ENCODE measurements around the gene OR5K3. TPM values are rescaled to one million over a fixed set of nuclear protein-coding genes. Genes with fewer than 3 reads are reported as not detected.

Gene OR5K3
- total and polyA plus RNA-seq, 2 of the 4 experiments (the other 2 are of a cell fraction), result not detected

GRCh38 chr3:98434412-98434811, 43.9 kb downstream of the OR5K3 start:
- TF ChIP-seq MAZ (IDR thresholded peaks at IDR 0.05; ENCODE audit: borderline replicate concordance, low read depth, low read length) (no peak), RFX5 (IDR thresholded peaks at IDR 0.05; ENCODE audit: low read depth, low read length) (no peak), SMC3 (IDR thresholded peaks at IDR 0.05; ENCODE audit: low read depth, low read length) (no peak), RAD21 (IDR thresholded peaks at IDR 0.05; ENCODE audit: low read length) (no peak), RCOR1 (IDR thresholded peaks at IDR 0.05; ENCODE audit: insufficient replicate concordance, low read length) (no peak), MAFK (IDR thresholded peaks at IDR 0.05; ENCODE audit: low read depth, low read length) (no peak), MXI1 (IDR thresholded peaks at IDR 0.05; ENCODE audit: borderline replicate concordance, low read depth, low read length) (no peak), CEBPB (IDR thresholded peaks at IDR 0.05; ENCODE audit: low read depth, low read length) (no peak), FOS (IDR thresholded peaks at IDR 0.05; ENCODE audit: low read depth, low read length) (no peak), NFE2L2 (IDR thresholded peaks at IDR 0.05; ENCODE audit: low read depth, low read length) (no peak), BHLHE40 (IDR thresholded peaks at IDR 0.05; ENCODE audit: low read depth, low read length) (no peak), CHD1 (IDR thresholded peaks at IDR 0.05; ENCODE audit: low read depth, low read length) (no peak), POLR2A (IDR thresholded peaks at IDR 0.05; ENCODE audit: low read depth, low read length) (no peak), USF2 (IDR thresholded peaks at IDR 0.05; ENCODE audit: low read depth, low read length) (no peak)
- TF ChIP-seq, protein P1, sequence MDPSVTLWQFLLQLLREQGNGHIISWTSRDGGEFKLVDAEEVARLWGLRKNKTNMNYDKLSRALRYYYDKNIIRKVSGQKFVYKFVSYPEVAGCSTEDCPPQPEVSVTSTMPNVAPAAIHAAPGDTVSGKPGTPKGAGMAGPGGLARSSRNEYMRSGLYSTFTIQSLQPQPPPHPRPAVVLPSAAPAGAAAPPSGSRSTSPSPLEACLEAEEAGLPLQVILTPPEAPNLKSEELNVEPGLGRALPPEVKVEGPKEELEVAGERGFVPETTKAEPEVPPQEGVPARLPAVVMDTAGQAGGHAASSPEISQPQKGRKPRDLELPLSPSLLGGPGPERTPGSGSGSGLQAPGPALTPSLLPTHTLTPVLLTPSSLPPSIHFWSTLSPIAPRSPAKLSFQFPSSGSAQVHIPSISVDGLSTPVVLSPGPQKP (IDR thresholded peaks at IDR 0.05; ENCODE audit: borderline replicate concordance, low read depth, low read length), result no peak
- TF ChIP-seq, protein P2, sequence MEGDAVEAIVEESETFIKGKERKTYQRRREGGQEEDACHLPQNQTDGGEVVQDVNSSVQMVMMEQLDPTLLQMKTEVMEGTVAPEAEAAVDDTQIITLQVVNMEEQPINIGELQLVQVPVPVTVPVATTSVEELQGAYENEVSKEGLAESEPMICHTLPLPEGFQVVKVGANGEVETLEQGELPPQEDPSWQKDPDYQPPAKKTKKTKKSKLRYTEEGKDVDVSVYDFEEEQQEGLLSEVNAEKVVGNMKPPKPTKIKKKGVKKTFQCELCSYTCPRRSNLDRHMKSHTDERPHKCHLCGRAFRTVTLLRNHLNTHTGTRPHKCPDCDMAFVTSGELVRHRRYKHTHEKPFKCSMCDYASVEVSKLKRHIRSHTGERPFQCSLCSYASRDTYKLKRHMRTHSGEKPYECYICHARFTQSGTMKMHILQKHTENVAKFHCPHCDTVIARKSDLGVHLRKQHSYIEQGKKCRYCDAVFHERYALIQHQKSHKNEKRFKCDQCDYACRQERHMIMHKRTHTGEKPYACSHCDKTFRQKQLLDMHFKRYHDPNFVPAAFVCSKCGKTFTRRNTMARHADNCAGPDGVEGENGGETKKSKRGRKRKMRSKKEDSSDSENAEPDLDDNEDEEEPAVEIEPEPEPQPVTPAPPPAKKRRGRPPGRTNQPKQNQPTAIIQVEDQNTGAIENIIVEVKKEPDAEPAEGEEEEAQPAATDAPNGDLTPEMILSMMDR (conservative IDR thresholded peaks at IDR 0.05; ENCODE audit: low read depth, low read length), result no peak
- Histone ChIP-seq H3K9ac (ENCODE audit: low read depth, low read length) (no peak overlapping the region), H4K20me1 (ENCODE audit: insufficient read depth, low read length) (no peaks in the 10 kb centered on the region), H3K4me2 (ENCODE audit: low read depth, low read length) (no peak overlapping the region), H3K27ac (ENCODE audit: insufficient read depth, low read length) (no peak overlapping the region), H3K4ac (ENCODE audit: low read depth, low read length) (no peak overlapping the region), H2AFZ (replicated peaks; ENCODE audit: low read length, poor library complexity) (no peak overlapping the region), H3K18ac (ENCODE audit: low read depth, low read length) (no peak overlapping the region), H3K4me1 (ENCODE audit: control insufficient read depth, insufficient read depth, low read length) (no peaks in the 10 kb centered on the region), H4K91ac (ENCODE audit: insufficient read depth, low read depth, low read length) (no peak overlapping the region), H2BK20ac (ENCODE audit: low read depth, low read length) (no peak overlapping the region), H3K9me1 (ENCODE audit: insufficient read depth, low read length) (no peaks in the 10 kb centered on the region), H3K56ac (ENCODE audit: extremely low read depth, insufficient read depth, low read length) (no peak overlapping the region), H3K79me1 (ENCODE audit: low read depth in 1 of 2, low read length in 2 of 2) (no peaks in the 10 kb centered on the region), H2BK120ac (ENCODE audit: low read depth, low read length) (no peak overlapping the region), H3K14ac (replicated peaks; ENCODE audit: low read depth, low read length) (no peak overlapping the region), H2AK5ac (ENCODE audit: low read depth, low read length) (no peak overlapping the region), H3K4me3 (ENCODE audit: insufficient read depth, low read depth, low read length) (no peak overlapping the region), H4K5ac (ENCODE audit: low read depth, low read length) (no peak overlapping the region), H3K36me3 (ENCODE audit: control insufficient read depth, insufficient read depth, low read length) (no peaks in the 10 kb centered on the region), H2BK5ac (ENCODE audit: low read depth, low read length, poor library complexity, severe bottlenecking) (no peak overlapping the region), H3K27me3 (ENCODE audit: control insufficient read depth, insufficient read depth, low read length) (no peaks in the 10 kb centered on the region), H3K9me3 (ENCODE audit: control insufficient read depth, insufficient read depth, low read length) (no peaks in the 10 kb centered on the region), H3K23ac (ENCODE audit: low read depth, low read length) (no peak overlapping the region), H2AK9ac (replicated peaks; ENCODE audit: low read depth, low read length, poor library complexity) (no peak overlapping the region), H4K8ac (ENCODE audit: low read depth in 2 of 2, low read length in 2 of 2) (no peak overlapping the region), H2BK15ac (ENCODE audit: low read depth, low read length) (no peak overlapping the region)
- in situ Hi-C loops (cut with MboI; ENCODE audit: low sequenced_read_pairs) (no loop called here), dilution Hi-C loops (cut with HindIII; ENCODE audit: low sequenced_read_pairs, unreplicated experiment) (no loop called here), intact Hi-C loops (cut with micrococcal nuclease) (no loop called here)
- ATAC-seq (ENCODE audit: low read depth), result no peak
- DNase-seq, result no peak
- CTCF ChIA-PET, result interaction anchor here (1.0 kb wide), 1 partner anchor 9 kb away, joined by 3 read pairs; no protein-coding TSS in a partner anchor
- WGBS, 2 experiments (ENCODE audit: extremely low coverage in 2 of 2, insufficient read length in 1 of 2), result 37% methylated on average over 4 of the region's 4 CpGs; no CpG with 5 or more reads in 1 of the 2 experiments
- POLR2A ChIA-PET (ENCODE audit: unreplicated experiment), result no interaction called here
- no TSS peak for BruUV-seq (replicated peaks)
